Activated naive CD4-positive, alpha-beta T cell treated with anti-CD3 and anti-CD28 coated beads, Interleukin-2, amount 50 U/mL, for 16 hours (primary cell): ENCODE measurements around the gene NPFFR1.

Experiments
- DNase-seq: peaks from one replicate; pipeline ENCODE4 v3.0.0-alpha.2; 2020

NPFFR1 gene

GRCh38 chr10:70283445-70284399, at the start of gene NPFFR1:
Gene NPFFR1 (minus strand): TSS chr10:70284004. CDS start chr10:70283676, 328 bp downstream.
- no peak for DNase-seq

GRCh38 chr10:70333268-70333667, 49.5 kb upstream of the NPFFR1 start:
- no peak for DNase-seq

- no peak for DNase-seq
Measured at GRCh38 chr10:70331486-70332268, 47.9 kb upstream of the NPFFR1 start.

- DNase-seq = no peak
Measured at GRCh38 chr10:70331160-70331485, 47.3 kb upstream of the NPFFR1 start.

GRCh38 chr10:70330671-70331070, 46.9 kb upstream of the NPFFR1 start:
- DNase-seq = no peak

GRCh38 chr10:70328967-70329366, 45.2 kb upstream of the NPFFR1 start:
- no peak for DNase-seq

GRCh38 chr10:70328018-70328417, 44.2 kb upstream of the NPFFR1 start:
- no peak for DNase-seq

- no peak for DNase-seq
Measured at GRCh38 chr10:70324951-70325781, 41.4 kb upstream of the NPFFR1 start.

- no peak for DNase-seq
Measured at GRCh38 chr10:70324339-70324861, 40.6 kb upstream of the NPFFR1 start.

GRCh38 chr10:70323697-70324338, 40.0 kb upstream of the NPFFR1 start:
- DNase-seq = no peak

- DNase-seq = no peak
Measured at GRCh38 chr10:70323138-70323696, 39.4 kb upstream of the NPFFR1 start.

- no peak for DNase-seq
Measured at GRCh38 chr10:70321897-70322890, 38.4 kb upstream of the NPFFR1 start.

- no peak for DNase-seq
Measured at GRCh38 chr10:70321233-70321632, 37.4 kb upstream of the NPFFR1 start.

- DNase-seq = no peak
Measured at GRCh38 chr10:70320751-70321150, 36.9 kb upstream of the NPFFR1 start.

- DNase-seq = no peak
Measured at GRCh38 chr10:70319824-70320223, 36.0 kb upstream of the NPFFR1 start.

- DNase-seq = no peak
Measured at GRCh38 chr10:70319183-70319582, 35.4 kb upstream of the NPFFR1 start.

GRCh38 chr10:70317943-70318318, 34.1 kb upstream of the NPFFR1 start:
- DNase-seq = no peak

GRCh38 chr10:70317272-70317942, 33.6 kb upstream of the NPFFR1 start:
- DNase-seq = no peak

GRCh38 chr10:70315815-70316214, 32.0 kb upstream of the NPFFR1 start:
- DNase-seq = no peak

GRCh38 chr10:70315276-70315675, 31.5 kb upstream of the NPFFR1 start:
- DNase-seq = no peak
